ENCODE results near the gene NUTM1.
"Not testable (repeated sequence)": the region's sequence is repeated elsewhere in the genome, so short reads cannot be mapped to it uniquely, and the experiment has no call there.

GRCh38 chr15:34352996-34353395 lies 9.9 kb downstream of the NUTM1 start:
- TF ChIP-seq, protein P1, sequence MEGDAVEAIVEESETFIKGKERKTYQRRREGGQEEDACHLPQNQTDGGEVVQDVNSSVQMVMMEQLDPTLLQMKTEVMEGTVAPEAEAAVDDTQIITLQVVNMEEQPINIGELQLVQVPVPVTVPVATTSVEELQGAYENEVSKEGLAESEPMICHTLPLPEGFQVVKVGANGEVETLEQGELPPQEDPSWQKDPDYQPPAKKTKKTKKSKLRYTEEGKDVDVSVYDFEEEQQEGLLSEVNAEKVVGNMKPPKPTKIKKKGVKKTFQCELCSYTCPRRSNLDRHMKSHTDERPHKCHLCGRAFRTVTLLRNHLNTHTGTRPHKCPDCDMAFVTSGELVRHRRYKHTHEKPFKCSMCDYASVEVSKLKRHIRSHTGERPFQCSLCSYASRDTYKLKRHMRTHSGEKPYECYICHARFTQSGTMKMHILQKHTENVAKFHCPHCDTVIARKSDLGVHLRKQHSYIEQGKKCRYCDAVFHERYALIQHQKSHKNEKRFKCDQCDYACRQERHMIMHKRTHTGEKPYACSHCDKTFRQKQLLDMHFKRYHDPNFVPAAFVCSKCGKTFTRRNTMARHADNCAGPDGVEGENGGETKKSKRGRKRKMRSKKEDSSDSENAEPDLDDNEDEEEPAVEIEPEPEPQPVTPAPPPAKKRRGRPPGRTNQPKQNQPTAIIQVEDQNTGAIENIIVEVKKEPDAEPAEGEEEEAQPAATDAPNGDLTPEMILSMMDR (IDR thresholded peaks at IDR 0.05; ENCODE audit: poor library complexity): not testable (repeated sequence)
- TF ChIP-seq EZH2phosphoT487 (IDR thresholded peaks at IDR 0.05; ENCODE audit: low read depth, severe bottlenecking, unreplicated experiment); EZH2 (IDR thresholded peaks at IDR 0.05; ENCODE audit: borderline replicate concordance): not testable (repeated sequence)
